Gastrocnemius medialis (tissue), 4 donors: ENCODE data around the gene FLT4.

Experiments used
- POLR2A ChIP-seq, 2 donors: fragments of 450-650 bp; IDR thresholded peaks; one replicate each; pipeline ENCODE4 v1.6.1; 2017; ENCODE audit warnings: antibody characterized with exemption in 2 of 2, mild to moderate bottlenecking in 2 of 2, moderate library complexity in 2 of 2
- TF ChIP-seq, protein P1 (sequence below), 5 experiments: fragments of 450-650 bp in 3 of 5; fragments of 200-600 bp in 2 of 5; sonication (generic) in 2 of 5; IDR thresholded peaks in 4 of 5; conservative IDR thresholded peaks in 1 of 5; 1 replicate in 4 of 5; 2 replicates in 1 of 5; pipeline ENCODE4 v1.5.1; 2016 to 2019; ENCODE audit warnings: antibody characterized with exemption in 5 of 5, mild to moderate bottlenecking in 3 of 5, moderate library complexity in 3 of 5

DNA sequence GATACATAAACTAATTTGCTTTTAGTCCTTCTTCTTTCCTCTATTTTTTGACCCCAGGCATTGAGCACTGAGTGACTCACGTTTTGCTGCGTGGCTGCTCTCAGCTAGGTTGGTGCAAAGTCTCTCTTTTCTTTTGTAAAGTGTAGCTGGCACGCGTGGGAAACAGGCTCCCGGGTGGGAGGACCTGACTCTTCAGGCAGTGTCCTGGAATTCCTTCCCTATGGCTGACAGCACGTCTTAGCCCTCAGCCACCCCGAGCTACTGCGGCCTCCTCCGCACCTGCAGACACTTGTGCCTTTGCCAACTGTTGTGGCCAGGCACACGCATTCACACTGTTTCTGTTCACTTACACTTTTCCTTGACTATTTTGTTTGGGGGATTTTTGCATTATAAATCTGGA lies 57.2 kb downstream of the FLT4 start:
- TF ChIP-seq, protein P1, sequence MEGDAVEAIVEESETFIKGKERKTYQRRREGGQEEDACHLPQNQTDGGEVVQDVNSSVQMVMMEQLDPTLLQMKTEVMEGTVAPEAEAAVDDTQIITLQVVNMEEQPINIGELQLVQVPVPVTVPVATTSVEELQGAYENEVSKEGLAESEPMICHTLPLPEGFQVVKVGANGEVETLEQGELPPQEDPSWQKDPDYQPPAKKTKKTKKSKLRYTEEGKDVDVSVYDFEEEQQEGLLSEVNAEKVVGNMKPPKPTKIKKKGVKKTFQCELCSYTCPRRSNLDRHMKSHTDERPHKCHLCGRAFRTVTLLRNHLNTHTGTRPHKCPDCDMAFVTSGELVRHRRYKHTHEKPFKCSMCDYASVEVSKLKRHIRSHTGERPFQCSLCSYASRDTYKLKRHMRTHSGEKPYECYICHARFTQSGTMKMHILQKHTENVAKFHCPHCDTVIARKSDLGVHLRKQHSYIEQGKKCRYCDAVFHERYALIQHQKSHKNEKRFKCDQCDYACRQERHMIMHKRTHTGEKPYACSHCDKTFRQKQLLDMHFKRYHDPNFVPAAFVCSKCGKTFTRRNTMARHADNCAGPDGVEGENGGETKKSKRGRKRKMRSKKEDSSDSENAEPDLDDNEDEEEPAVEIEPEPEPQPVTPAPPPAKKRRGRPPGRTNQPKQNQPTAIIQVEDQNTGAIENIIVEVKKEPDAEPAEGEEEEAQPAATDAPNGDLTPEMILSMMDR (IDR thresholded peaks at IDR 0.05 in 4 of 5, conservative IDR thresholded peaks at IDR 0.05 in 1 of 5), result no peak
- no peak for TF ChIP-seq POLR2A (IDR thresholded peaks at IDR 0.05)
